H7 (cell line): ENCODE results near the gene NPC2. TPM values are rescaled to one million over a fixed set of nuclear protein-coding genes. Genes with fewer than 3 reads are reported as not detected.
A peak's percentile ranks its signal among the peaks of the same experiment; 100 is the strongest.

Source experiments
- DNase-seq: peaks from one replicate; pipeline ENCODE4 v3.0.0; 2012
- H3K27me3 ChIP-seq: 2 replicates; pipeline ENCODE4 v1.6.0; 2011; ENCODE audit warnings: mild to moderate bottlenecking, low read length; ENCODE audit not compliant: control insufficient read depth, insufficient read depth
- H3K36me3 ChIP-seq: replicated peaks from 2 replicates; pipeline ENCODE4 v1.5.1; 2011; ENCODE audit warnings: low read length; ENCODE audit not compliant: control insufficient read depth, insufficient read depth
- H3K4me3 ChIP-seq: 2 replicates; pipeline ENCODE4 v1.5.1; 2011; ENCODE audit warnings: low read depth, mild to moderate bottlenecking, control low read depth, low read length, moderate library complexity; ENCODE audit not compliant: insufficient read depth
- total RNA-seq: library from RNA; depleted of rRNA; stranded (reverse); fragments of >200 nt; shearing (Covaris generic); gene quantifications from 2 replicates; pipeline ENCODE4 v1.2.3, GENCODE V29; 2014

Gene NPC2
- total RNA-seq, 1 experiment from 2014 or later, result 156 TPM

- H3K4me3 ChIP-seq, result no peak overlapping the region
- DNase-seq, result peak; percentile 74
- no peaks in the 10 kb centered on the region for H3K27me3 ChIP-seq
- no peaks in the 10 kb centered on the region for H3K36me3 ChIP-seq
Measured at GRCh38 chr14:74526854-74527585, 33.9 kb upstream of the NPC2 start.

- no peak for DNase-seq
- Histone ChIP-seq H3K4me3 (no peak overlapping the region), H3K27me3 (no peaks in the 10 kb centered on the region), H3K36me3 (no peaks in the 10 kb centered on the region)
Measured at GRCh38 chr14:74525361-74525851, 32.3 kb upstream of the NPC2 start.

- Histone ChIP-seq H3K4me3 (no peak overlapping the region), H3K36me3 (no peaks in the 10 kb centered on the region), H3K27me3 (no peaks in the 10 kb centered on the region)
- DNase-seq, result no peak
Measured at GRCh38 chr14:74524812-74525135, 31.7 kb upstream of the NPC2 start.

GRCh38 chr14:74524076-74524811 lies 31.1 kb upstream of the NPC2 start:
- no peak overlapping the region for H3K4me3 ChIP-seq
- peak; percentile 56 for DNase-seq
- no peaks in the 10 kb centered on the region for H3K27me3 ChIP-seq
- no peaks in the 10 kb centered on the region for H3K36me3 ChIP-seq

GRCh38 chr14:74522740-74523139 lies 29.6 kb upstream of the NPC2 start:
- no peaks in the 10 kb centered on the region for H3K27me3 ChIP-seq
- no peaks in the 10 kb centered on the region for H3K36me3 ChIP-seq
- H3K4me3 ChIP-seq, result no peak overlapping the region
- DNase-seq, result no peak

- no peaks in the 10 kb centered on the region for H3K36me3 ChIP-seq
- no peak for DNase-seq
- H3K27me3 ChIP-seq, result no peaks in the 10 kb centered on the region
- no peak overlapping the region for H3K4me3 ChIP-seq
Measured at GRCh38 chr14:74521756-74522155, 28.7 kb upstream of the NPC2 start.

- Histone ChIP-seq H3K4me3 (no peak overlapping the region), H3K27me3 (no peaks in the 10 kb centered on the region), H3K36me3 (no peaks in the 10 kb centered on the region)
- peak; percentile 42 for DNase-seq
Measured at GRCh38 chr14:74519316-74520074, 26.4 kb upstream of the NPC2 start.

GRCh38 chr14:74518221-74518620 lies 25.1 kb upstream of the NPC2 start:
- no peak for DNase-seq
- H3K36me3 ChIP-seq, result no peaks in the 10 kb centered on the region

GRCh38 chr14:74517731-74518130 lies 24.6 kb upstream of the NPC2 start:
- no peak for DNase-seq
- Histone ChIP-seq H3K27me3 (no peaks in the 10 kb centered on the region), H3K36me3 (no peaks in the 10 kb centered on the region), H3K4me3 (no peak overlapping the region)

More at GRCh38 chr14:74518221-74518620, 25.1 kb upstream of the NPC2 start:
- no peak overlapping the region for H3K4me3 ChIP-seq
- no peaks in the 10 kb centered on the region for H3K27me3 ChIP-seq

- Histone ChIP-seq H3K36me3 (no peaks in the 10 kb centered on the region), H3K27me3 (no peaks in the 10 kb centered on the region), H3K4me3 (no peak overlapping the region)
- peak; percentile 82 for DNase-seq
Measured at GRCh38 chr14:74516451-74517160, 23.5 kb upstream of the NPC2 start.

GRCh38 chr14:74515891-74516412 lies 22.8 kb upstream of the NPC2 start:
- H3K27me3 ChIP-seq, result no peaks in the 10 kb centered on the region

GRCh38 chr14:74514471-74514941 lies 21.4 kb upstream of the NPC2 start:
- peak; percentile 48 for DNase-seq
- Histone ChIP-seq H3K27me3 (no peaks in the 10 kb centered on the region), H3K36me3 (no peaks in the 10 kb centered on the region), H3K4me3 (no peak overlapping the region)

More at GRCh38 chr14:74515891-74516412, 22.8 kb upstream of the NPC2 start:
- no peak for DNase-seq
- no peak overlapping the region for H3K4me3 ChIP-seq
- no peaks in the 10 kb centered on the region for H3K36me3 ChIP-seq

- 0 out of 2 replicates have a peak, but pooled peaks cover 1% of the 10 kb centered on the region for H3K27me3 ChIP-seq
- no peak overlapping the region for H3K4me3 ChIP-seq
- no peaks in the 10 kb centered on the region for H3K36me3 ChIP-seq
- DNase-seq, result no peak
Measured at GRCh38 chr14:74511966-74512830, 19.1 kb upstream of the NPC2 start.
